Activated T-cell treated with anti-CD3 and anti-CD28 coated beads, Interleukin-2, amount 50 U/mL, for 24 hours (primary cell): ENCODE results near the gene TRIM28.

Source experiments
- DNase-seq: peaks from one replicate; pipeline ENCODE4 v3.0.0-alpha.2; 2020
- H3K27ac Mint-ChIP-seq: 2 replicates; pipeline ENCODE4 v1.8.0; 2020; ENCODE audit warnings: mild to moderate bottlenecking, mixed read lengths
- H3K27me3 Mint-ChIP-seq: 2 replicates; pipeline ENCODE4 v1.8.0; 2020; ENCODE audit warnings: mixed read lengths
- H3K36me3 Mint-ChIP-seq: 2 replicates; pipeline ENCODE4 v1.8.0; 2020; ENCODE audit warnings: low read depth, mixed read lengths
- H3K4me1 Mint-ChIP-seq: 2 replicates; pipeline ENCODE4 v1.8.0; 2020; ENCODE audit warnings: low read depth, mixed read lengths
- H3K4me3 Mint-ChIP-seq: 2 replicates; pipeline ENCODE4 v1.8.0; 2020; ENCODE audit warnings: mild to moderate bottlenecking, moderate library complexity, mixed read lengths
- H3K9me3 Mint-ChIP-seq: 2 replicates; pipeline ENCODE4 v1.8.0; 2020; ENCODE audit warnings: mixed read lengths

Gene TRIM28

GRCh38 chr19:58550362-58551122 lies 6.7 kb downstream of the TRIM28 start:
- Mint-ChIP-seq H3K27me3 (no peaks in the 10 kb centered on the region), H3K27ac (peak overlapping the region; percentile 84), H3K4me3 (no peak overlapping the region), H3K36me3 (peaks cover 99% of the 10 kb centered on the region), H3K9me3 (no peaks in the 10 kb centered on the region), H3K4me1 (peaks cover 62% of the 10 kb centered on the region)
- peak; percentile 30 for DNase-seq

GRCh38 chr19:58551123-58551497 lies 7.2 kb downstream of the TRIM28 start:
- Mint-ChIP-seq H3K4me1 (peaks cover 61% of the 10 kb centered on the region), H3K4me3 (no peak overlapping the region), H3K27me3 (no peaks in the 10 kb centered on the region), H3K9me3 (no peaks in the 10 kb centered on the region), H3K27ac (peak overlapping the region; percentile 96), H3K36me3 (peaks cover 99% of the 10 kb centered on the region)
- no peak for DNase-seq

DNA sequence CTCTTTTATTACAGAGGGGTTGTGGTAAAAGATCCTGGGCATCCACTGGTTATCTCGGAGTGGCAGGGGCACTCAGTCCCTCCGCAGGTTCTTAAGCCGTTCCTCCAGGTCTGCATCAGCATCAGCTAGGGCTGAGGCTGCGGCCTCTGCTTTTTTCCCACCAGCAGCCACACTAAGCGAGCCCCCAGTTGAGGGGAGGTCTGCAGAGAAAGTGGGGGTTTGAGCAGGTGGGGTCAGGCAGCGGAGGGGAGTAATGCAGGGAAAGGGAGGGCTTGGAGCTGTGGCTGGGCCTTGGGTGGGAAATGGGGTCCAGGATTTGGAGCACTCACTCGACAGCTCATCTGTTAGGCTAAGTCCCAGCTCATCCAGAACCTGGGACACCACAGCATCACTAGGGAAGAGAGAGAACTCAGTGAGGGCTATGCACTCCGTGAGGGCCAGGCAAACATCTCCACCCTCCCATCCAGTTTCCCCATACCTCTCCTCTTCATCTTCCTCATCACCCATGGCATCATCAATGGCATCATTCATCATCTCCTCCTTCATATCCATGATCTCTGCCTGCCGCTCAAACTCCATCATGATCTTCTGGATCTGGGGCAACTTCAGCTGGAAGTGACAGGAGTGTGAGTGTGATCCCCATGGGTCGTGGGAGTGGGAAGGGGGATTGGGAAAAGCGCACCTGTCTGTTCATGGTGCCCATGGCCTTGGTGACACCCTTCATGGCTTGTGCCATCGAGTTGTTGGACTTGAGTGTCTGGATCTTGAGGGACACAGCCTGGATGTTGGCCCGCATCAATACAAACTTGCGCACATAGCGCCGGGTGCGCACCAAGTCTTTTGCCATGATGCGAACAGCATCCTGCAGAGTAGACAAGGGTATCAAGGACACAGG lies 8.0 kb downstream of the TRIM28 start:
- Mint-ChIP-seq H3K9me3 (no peaks in the 10 kb centered on the region), H3K27me3 (no peaks in the 10 kb centered on the region), H3K36me3 (peaks cover 99% of the 10 kb centered on the region), H3K27ac (peak overlapping the region; percentile 96), H3K4me3 (no peak overlapping the region), H3K4me1 (peaks cover 61% of the 10 kb centered on the region)
- DNase-seq = peak; percentile 34

- Mint-ChIP-seq H3K36me3 (peaks cover 98% of the 10 kb centered on the region), H3K4me3 (peak overlapping the region; percentile 97)
These were observed 8.8 kb downstream of the TRIM28 start for GRCh38 chr19:58552655-58553054.

DNA sequence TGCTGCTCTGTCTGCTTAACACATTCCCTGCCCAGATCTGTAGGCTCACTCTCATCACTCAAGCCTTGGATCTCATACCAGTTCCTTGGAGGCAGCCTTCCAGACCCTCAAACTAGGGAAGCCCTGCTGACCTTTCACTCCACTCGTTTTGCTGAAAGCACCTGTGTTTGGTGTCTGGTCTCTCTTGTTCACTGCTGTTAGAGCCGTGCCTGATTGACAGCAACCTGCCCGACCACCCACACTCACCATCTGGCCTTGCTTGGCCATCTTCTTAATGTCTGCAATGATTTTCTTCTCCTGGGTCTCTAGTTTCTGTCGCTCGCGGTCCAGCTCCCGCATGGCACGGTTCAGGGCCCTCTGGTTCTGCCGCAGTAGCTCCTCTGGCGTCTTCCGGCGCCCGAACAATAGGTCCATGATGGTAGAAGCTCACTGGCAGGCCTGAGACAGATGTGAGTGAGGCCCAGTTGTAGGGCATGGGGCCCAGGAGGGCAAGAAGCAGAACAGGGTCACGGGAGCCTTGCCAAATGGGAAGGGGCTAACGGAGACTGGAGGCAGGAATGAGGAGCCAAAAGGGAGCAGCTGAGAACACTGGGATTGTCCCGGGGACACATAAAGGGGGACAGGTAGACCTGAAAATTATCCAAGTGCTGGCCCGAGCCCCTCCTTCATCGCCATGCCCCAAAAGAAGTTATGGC lies 10.1 kb downstream of the TRIM28 start:
- DNase-seq = no peak
- peaks cover 56% of the 10 kb centered on the region for H3K4me1 Mint-ChIP-seq
- peak overlapping the region; percentile 96 for H3K27ac Mint-ChIP-seq
- no peaks in the 10 kb centered on the region for H3K9me3 Mint-ChIP-seq
- H3K4me3 Mint-ChIP-seq = peak overlapping the region; percentile 97
- H3K27me3 Mint-ChIP-seq = no peaks in the 10 kb centered on the region
- peaks cover 93% of the 10 kb centered on the region for H3K36me3 Mint-ChIP-seq

More at GRCh38 chr19:58552655-58553054, 8.8 kb downstream of the TRIM28 start:
- DNase-seq = no peak
- peaks cover 58% of the 10 kb centered on the region for H3K4me1 Mint-ChIP-seq
- peak overlapping the region; percentile 96 for H3K27ac Mint-ChIP-seq
- H3K9me3 Mint-ChIP-seq = no peaks in the 10 kb centered on the region
- H3K27me3 Mint-ChIP-seq = no peaks in the 10 kb centered on the region

DNA sequence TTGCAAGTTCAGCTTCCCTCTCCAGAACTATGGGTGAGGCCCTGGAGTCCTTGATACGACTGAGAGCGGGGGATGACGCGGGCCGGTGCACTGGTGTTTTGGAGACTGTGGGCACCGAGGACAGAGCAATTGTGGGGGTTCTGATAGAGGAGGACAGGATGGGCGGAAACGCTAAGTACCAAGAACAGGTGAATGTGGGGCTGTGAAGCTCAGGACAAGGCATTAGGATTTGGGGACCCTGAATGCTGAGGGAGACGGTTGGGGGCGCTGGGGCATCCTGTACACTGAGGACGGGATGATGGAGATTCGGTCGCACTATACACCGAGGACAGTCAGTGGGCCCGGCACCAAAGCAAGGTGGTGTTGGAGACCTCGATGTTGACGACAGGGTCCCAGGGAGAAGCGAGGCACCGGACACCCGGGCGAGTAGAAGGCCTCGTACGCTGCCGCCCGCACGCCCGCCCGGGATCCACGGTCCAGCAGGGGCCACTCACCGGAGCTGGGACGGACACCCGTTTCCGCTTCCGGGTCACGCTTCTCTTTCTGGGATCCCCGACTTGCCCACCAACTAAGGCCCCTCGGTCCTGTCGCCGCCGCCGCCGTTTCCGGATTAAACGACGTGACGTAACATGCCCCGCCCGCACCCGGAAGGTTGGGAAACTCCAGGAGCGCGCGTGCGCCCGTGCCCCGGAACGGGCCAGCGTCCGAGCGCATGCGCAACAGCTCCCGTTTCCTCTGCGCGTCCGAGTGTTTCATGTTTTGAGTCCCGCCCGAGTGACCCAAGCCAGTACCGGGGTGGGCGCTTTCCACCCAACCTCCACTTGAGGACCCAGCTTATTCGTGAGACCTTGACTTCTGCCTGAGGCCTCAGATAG lies 10.9 kb downstream of the TRIM28 start, which contains the start of gene CHMP2A:
Gene CHMP2A, minus strand, starts transcription at position 612 of the 875 bp plus-strand sequence. CDS start 893 bp downstream, outside the sequence.
- H3K4me3 Mint-ChIP-seq = peak within 1 kb of the TSS; percentile 97
- DNase-seq = peak; percentile 99
- H3K27ac Mint-ChIP-seq = peak within 1 kb of the TSS; percentile 96
- peaks cover 59% of the 10 kb centered on the region for H3K4me1 Mint-ChIP-seq
- peaks cover 93% of the 10 kb centered on the region for H3K36me3 Mint-ChIP-seq
- no peaks in the 10 kb centered on the region for H3K27me3 Mint-ChIP-seq
- no peaks in the 10 kb centered on the region for H3K9me3 Mint-ChIP-seq

GRCh38 chr19:58555369-58555885 lies 11.6 kb downstream of the TRIM28 start:
- no peak for DNase-seq
- peaks cover 64% of the 10 kb centered on the region for H3K4me1 Mint-ChIP-seq
- peak overlapping the region; percentile 97 for H3K4me3 Mint-ChIP-seq
- no peaks in the 10 kb centered on the region for H3K9me3 Mint-ChIP-seq
- H3K27me3 Mint-ChIP-seq = no peaks in the 10 kb centered on the region
- peaks cover 90% of the 10 kb centered on the region for H3K36me3 Mint-ChIP-seq
- peak overlapping the region; percentile 96 for H3K27ac Mint-ChIP-seq

DNA sequence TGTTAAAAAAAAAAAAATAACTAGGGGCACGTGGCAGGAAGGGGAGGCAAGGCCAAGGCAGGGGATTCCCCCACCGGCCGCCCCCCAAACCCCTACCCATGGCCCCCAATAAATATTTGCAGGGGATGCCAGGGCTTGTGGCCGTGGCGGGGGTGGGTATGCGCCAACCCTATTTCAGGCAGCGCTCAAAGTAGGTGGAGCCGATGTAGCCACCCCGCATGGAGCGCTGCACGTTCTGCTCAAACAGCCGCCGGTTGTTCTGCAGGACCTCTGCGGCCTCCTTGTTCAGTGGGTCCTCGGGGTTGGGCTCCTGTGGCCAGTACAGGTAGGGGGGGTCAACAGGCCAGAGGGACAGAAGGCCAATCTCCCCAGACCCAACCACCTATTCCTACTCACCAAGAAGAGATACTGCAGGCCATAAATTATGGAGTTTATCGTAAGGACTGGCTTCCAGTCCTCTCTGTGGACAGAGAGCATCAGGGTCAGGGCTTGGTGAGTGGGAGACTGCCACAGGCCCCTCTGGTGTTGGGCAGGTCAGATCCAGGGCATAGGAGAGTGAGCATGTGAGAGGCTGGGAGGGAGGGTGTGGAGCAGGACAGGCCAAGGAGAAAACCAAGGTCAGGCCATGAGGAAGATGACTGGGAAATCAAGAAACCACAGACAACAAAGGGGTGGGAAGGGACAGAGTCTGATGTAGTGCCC lies 12.2 kb downstream of the TRIM28 start:
- Mint-ChIP-seq H3K27me3 (no peaks in the 10 kb centered on the region), H3K9me3 (no peaks in the 10 kb centered on the region), H3K36me3 (peaks cover 84% of the 10 kb centered on the region), H3K27ac (peak overlapping the region; percentile 96), H3K4me1 (peaks cover 67% of the 10 kb centered on the region), H3K4me3 (peak overlapping the region; percentile 97)
- peak; percentile 29 for DNase-seq

DNA sequence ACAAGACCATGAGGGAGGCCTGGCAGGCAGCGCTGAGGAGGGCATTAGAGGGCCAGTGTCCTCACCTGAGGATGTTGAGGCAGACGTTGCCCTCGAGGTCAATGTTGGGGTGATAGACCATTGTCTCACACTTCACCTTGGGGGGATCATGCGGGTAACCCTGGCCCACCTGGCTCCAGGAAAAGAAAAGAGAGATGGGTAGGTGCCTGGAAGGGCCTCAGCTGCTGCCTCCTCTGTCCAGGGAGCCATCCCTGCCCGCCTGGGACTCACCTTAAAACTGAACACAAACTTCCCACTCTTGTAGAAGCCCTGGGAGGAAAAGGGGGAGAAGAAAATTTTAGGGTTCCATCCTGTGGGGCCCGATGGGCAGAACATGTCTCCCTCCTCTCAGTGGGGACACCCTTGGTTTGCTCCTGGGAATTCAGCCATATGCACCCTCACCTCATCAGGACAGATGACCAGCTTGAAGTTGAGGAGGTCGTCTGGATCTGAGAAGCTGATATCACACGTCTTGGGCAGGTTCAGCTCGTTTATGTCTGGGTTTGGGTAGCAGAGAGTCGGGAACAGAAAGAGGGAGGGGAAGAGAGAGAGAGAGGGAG lies 12.9 kb downstream of the TRIM28 start:
- peaks cover 72% of the 10 kb centered on the region for H3K4me1 Mint-ChIP-seq
- H3K9me3 Mint-ChIP-seq = no peaks in the 10 kb centered on the region
- H3K36me3 Mint-ChIP-seq = peaks cover 83% of the 10 kb centered on the region
- no peak for DNase-seq
- no peaks in the 10 kb centered on the region for H3K27me3 Mint-ChIP-seq
- peak overlapping the region; percentile 97 for H3K4me3 Mint-ChIP-seq
- H3K27ac Mint-ChIP-seq = peak overlapping the region; percentile 96

GRCh38 chr19:58557221-58558065 lies 13.6 kb downstream of the TRIM28 start:
- Mint-ChIP-seq H3K4me3 (peak overlapping the region; percentile 97), H3K36me3 (peaks cover 81% of the 10 kb centered on the region), H3K4me1 (peaks cover 74% of the 10 kb centered on the region), H3K27ac (peak overlapping the region; percentile 96), H3K9me3 (no peaks in the 10 kb centered on the region), H3K27me3 (no peaks in the 10 kb centered on the region)
- DNase-seq = no peak

DNA sequence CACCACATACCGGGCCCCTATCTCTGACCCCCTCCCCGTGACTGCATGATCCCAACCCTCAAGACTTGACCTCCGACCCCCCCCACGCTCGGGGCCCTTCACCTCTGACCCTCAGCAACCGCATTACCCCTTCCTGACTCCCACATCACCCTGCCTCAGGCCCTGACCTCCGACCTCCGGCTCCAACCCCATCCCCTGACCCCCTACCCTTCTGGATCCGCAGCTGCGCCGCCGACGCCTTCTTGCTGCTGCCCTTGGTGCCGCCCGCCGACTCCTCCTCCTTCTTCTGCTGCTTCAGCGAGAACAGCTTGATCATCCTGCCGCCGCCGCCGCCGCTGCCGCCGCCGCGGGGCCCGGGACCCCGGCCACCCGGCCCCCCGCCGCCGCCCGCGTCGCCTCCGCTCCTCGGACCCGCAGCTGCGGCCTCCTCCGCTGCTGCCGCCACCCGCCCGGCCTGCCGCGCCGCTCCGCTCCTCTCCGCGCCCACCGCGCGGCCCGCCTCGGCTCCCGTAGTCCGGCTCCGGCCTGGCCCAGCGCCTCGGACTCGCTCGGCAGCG lies 14.3 kb downstream of the TRIM28 start, which contains the start of gene UBE2M:
Gene UBE2M, minus strand, starts transcription at position 546 of the 557 bp plus-strand sequence. Its CDS starts 230 bp downstream, at position 316.
- no peak for DNase-seq
- peak within 1 kb of the TSS; percentile 100 for H3K27ac Mint-ChIP-seq
- no peaks in the 10 kb centered on the region for H3K9me3 Mint-ChIP-seq
- H3K4me1 Mint-ChIP-seq = peaks cover 73% of the 10 kb centered on the region
- H3K4me3 Mint-ChIP-seq = peak within 1 kb of the TSS; percentile 97
- no peaks in the 10 kb centered on the region for H3K27me3 Mint-ChIP-seq
- H3K36me3 Mint-ChIP-seq = peaks cover 74% of the 10 kb centered on the region
